ENCODE results near the gene TTLL11.
"Not testable (repeated sequence)": the region's sequence is repeated elsewhere in the genome, so short reads cannot be mapped to it uniquely, and the experiment has no call there.

Gene TTLL11

DNA sequence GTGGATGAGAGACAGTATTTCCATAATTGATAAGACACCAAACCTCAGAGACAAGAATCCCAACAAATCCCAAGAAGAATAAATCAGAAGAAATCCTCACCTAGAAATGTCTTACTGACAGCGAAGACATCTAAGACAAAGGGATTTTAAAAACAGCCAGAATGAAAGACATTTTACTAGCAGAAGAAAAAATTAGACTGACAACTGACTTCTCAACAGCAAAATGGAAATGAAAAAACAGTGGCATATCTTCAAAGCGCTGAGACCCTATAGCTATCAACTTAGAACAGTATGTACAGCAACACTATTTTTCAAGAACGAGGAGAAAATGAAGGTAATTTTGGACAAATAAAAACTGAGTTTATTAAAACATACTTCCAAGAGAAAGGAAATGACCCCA lies 16.3 kb downstream of the TTLL11 start:
- DNase-seq, result no peak

DNA sequence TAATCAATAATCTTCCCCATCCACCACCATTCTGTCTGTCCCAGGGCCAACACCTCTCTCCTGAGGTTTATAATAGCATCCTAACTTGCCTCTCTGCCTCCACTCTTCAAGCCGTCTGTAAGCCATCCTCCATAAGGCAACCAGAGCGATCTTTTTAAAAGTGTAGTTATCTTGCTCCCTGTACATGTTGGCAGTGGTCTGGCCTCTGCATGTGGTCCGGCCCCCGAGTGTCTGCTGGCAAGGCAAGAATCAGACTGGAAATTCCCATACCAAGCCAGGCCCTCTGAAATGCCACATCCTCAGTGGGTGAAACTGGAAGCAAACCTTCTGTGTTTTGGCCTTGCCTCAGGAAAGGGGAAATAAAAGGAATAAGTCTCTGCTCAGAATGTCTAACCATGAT lies 17.0 kb downstream of the TTLL11 start:
- no peak for DNase-seq

DNA sequence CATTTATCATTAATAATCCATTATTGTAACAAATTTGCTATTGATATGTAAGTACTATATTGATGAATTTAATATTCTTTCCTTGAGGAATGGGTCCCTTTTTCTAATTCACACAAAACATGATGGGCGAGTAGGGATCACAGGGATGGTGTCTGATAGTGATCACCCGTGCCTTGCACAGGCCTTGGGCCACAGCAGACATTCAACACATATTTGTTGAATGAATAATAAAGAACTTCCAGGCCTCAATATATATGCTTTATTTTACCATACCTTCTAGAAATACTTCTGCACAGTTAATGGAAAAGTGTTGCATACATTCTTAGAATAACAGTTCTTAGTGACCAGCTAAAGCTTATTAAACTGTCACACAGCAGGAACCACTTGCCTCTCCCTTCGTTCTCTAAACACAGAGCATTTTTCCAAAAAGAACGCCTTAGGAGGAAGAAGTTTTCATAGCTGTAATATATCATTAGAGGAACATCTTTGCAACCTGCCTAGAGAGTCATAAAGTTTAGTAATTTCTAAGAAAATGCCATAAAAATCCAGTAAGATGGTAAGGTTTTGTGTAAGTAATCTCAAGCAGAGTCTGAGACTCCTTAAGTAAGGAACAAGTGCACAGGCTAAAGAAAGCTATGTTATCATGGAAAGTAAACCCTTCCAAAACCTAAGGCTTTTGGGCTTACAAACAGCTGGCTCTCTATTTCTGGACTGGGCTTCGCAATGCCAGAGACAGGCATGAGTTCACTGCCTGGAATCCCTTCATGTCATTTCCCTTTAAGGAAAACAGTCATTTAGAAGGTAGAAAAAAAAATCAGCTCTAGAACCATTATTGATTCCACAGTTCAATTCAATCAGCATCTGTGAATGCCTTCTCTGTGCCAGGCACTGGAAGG lies 17.7 kb downstream of the TTLL11 start:
- DNase-seq, result no peak

DNA sequence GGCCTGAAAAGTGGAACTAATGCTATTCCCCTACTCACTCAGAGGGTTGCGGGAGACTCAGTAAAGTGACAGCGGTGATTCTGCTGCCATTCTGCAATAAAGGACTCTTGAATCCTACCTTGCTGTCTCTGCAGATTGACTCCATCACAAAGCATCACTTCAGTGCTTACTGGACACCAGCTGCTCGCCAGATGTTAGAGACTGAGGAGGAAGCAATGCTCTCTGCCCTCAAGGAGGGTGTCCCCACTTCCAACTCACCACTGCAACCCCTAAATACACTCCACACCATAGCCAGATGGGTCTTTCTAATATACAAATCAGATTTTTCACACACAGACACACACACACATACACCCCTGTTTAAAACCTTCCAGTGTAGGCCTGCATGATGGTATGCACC lies 21.4 kb downstream of the TTLL11 start:
- DNase-seq, result no peak

DNA sequence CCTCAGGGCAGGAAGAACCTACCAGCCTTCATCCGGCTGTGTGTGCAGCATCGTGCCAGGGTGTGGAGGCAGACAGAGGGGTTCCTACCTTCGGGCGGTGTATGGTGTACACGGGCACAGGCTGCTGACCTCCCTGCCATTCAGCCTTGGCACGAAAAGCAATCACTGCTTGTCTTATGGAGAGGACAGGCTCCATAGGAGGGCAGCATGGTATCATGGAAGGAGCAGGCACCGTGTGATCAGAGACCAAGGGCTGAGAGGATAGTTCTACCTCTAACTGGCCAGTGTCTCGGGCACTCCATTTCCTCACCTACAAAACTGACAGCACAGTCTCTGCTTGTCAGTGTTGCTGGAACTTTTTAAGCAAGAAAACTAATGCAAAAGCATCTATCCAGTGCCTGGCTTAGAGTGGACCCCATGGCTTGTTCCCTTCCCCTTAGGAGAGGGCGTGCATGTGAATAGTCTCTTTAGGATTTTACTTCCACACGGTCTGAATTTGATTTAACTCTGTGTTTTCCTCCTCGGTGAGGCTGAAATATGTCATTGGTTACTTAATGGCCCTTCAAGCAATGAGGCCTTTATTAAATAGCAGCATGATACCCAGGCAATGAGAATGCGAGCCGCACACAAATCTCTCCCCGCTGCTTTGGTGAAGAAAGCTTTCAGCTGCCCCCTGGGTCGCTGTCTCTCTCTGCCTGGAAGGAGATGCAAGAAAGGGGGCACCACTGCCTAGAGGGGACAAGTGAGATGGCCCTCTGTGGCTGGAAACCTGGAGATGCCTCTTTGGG lies 22.2 kb downstream of the TTLL11 start:
- no peak for DNase-seq

DNA sequence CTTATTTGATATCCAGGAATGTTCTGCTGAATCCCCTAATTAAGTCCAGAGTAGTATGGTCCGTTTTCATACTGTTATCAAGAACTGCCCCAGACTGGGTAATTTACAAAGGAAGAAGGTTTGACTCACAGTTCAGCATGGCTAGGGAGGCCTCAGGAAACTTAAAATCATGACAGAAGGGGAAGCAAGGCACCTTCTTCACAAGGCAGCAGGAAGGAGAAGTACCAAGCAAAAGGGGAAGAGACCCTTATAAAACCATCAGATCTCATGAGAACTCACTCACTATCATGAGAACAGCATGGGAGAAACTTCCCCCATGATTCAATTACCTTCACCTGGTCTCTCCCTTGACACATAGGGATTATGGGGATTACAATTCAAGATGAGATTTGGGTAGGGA lies 26.4 kb downstream of the TTLL11 start:
- DNase-seq, result not testable (repeated sequence)

DNA sequence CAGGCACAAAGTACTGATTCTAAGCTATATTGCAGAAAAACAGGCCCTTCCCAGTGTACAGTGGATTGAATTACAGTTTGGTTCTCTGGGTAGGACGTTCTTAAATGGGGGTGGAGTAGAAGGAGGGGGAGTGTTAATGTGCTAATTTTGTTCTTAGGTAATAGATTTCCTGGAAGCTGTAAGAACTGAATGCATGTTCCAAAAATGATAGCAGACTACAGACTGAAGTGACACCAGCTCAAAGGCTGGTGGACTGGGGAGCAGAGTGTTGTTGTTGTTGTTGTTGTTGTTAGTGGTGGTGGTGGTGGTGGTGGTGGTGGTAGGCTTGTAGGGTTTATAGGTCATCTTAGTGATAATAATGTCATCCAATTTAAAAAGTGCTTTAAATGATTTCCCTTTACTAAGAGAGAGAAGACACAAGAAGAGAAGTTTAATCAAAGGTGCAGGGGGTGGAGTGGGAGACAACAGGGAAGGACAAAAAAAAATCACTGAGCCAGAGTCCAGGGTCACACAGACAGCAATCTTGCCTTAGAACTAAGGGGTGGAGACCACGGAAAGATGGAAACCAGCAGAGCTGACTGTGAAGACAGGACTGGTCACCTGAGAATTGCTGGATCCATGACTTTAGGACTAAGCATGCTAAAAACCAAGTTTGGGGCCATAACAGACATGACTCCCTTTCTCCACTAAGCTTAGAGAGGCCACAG lies 27.0 kb downstream of the TTLL11 start:
- DNase-seq, result no peak

DNA sequence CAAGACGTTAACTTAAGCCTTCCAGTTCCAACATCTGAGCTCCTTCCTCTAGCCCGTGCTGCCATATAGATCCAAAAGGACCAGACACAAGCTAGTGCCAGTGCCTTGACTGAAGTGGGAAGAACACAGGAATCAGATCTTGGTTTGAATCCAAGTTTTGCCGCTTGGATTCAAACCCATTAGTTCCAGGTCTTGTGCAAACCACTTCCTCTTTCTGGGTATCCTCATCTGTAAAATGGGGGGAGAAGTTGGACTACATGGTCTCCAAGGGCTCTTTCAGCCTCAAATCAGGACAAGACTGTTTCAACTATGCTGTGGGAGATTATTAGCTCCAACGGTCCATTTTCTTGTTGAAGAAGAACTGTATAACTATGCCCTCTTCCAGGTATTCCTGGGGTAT lies 32.6 kb downstream of the TTLL11 start:
- no peak for DNase-seq

DNA sequence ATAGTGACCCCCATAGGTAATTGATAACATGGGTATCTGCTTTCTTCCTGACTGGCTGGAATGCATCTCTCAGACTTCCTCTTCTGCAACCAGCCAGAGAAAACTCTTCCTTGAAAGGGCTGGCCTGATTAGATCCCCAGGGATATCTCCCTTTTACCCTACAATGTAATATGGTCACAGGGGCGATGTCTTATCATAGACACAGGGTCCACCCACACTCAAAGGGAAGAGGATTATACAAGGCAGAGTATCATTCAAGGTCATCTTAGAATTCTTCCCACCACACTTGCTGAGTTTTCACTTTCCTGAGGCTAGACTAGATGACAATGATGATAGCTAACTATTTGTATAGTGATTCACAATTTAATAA lies 33.2 kb downstream of the TTLL11 start:
- no peak for DNase-seq

DNA sequence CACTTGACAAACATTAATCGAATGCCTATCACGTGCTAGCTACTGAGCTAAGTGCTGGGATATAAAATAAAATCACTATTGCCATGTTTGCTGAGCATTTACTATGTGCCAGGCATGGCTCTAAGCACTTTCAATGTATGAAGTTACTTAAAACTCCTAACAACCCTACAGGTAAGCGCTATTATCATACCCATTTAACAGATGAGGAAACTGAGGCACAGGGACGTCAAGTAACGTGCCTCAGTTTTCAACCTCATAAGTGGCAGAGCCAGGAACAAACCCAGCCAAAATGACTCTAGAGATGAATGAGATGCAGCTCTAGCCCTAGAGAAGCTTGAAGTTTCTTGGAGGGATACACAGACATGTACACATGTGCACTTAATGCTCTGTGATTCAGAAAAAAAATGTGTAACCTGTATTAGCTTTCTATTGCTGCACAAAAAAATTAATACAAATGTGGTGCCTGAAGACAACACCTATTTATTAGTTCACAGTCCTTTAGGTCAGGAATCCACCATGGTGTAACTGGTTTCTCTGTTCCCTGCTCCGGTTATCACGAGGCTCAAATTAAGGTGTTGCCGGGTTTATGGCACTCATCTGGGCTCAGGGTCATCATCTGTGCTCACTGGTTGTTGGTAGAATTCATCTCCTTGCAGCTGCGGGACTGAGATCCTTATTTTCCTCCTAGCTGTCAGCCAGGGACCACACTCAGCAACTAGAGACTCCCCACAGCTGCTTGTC lies 33.7 kb downstream of the TTLL11 start:
- DNase-seq, result no peak

DNA sequence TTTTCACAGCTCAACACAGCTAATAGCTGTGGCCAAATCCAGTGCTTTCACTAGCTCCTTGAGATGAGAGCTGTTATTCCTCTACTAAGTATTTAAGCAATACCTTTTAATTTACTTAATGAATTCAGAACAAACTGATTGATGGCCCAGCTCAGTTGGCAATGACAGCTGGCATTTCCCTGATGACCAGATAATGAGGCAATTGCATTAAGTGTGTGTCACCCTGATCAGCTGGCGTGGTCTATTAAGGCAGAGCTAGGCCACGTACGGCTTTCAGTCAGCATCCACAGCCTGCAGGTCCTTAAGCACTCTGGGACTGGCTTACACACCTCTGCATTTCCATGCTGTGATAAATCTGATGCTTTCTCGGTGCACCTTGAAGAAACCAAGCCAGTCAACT lies 34.4 kb downstream of the TTLL11 start:
- no peak for DNase-seq

DNA sequence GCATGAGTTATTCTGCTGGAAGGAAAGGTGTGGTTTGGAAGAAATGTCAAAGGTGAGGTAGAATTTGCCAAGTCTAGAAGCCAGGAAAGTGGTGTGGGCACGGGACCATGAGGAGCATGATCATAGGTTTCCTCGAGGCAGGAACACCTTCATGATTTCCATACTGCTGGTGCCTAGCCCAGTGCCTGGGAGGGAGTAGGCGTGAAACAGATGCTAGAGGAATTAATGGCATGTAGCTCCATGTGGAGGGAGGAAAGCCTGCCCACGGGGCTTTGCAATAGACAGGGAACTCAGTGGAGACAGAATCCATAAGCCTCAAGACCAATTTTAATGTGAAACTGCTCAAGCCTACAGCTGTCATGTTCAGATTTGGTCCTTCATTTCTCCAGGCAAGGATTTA lies 35.1 kb downstream of the TTLL11 start:
- DNase-seq, result no peak

DNA sequence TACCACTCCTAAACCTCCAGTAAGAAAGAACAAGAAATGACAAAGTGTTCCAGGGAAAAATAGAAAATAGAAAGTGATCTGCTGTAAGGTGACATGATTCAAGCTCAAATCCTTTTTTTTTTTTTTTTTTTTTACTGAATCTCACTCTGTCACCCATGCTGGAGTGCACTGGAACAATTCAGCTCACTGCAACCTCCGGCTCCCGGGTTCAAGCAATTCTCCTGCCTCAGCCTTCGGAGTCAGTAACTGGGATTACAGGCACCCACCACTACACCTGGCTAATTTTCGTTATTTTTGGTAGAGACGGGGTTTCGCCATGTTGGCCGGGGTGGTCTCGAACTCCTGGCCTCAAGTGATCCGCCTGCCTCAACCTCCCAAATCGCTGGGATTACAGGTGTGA lies 35.9 kb downstream of the TTLL11 start:
- DNase-seq, result no peak

DNA sequence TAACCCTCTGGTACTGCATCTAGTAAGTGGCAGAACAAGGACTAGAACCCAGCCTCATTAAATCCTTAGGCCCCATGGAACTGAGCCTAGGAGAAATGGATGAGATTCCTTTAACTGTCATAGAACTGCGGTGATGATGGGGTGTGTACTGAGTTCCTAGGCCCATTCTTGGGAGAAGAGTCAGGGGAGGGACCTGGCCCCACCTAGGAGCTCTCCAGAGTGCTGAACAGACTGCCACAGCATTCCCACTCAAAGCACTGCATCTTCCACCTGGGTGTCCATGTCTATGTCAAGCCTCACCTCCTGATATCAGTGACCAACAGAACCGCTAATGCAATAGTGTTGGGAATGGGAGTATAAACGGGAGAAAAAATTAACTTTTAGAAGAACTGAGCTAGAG lies 36.6 kb downstream of the TTLL11 start:
- DNase-seq, result peak; percentile 21

DNA sequence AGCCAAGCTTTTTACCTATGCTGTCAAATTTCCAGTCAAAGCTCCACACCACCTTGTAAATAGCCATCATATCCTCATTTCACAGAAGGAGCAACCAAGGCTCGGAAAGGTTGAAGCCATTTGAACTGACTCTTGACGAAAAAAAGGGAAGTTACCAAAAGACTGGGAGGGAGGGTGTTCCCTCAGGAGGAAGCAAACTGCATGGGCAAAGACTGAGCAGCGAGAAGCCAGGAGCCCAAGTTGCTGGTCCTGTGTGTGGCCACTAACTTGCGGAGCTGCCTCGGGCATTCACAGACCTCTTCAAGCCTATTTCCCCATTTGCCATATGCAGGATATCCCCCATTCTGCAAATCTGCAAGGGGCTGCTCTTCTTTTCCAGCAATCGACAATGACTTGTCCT lies 37.4 kb downstream of the TTLL11 start:
- no peak for DNase-seq

DNA sequence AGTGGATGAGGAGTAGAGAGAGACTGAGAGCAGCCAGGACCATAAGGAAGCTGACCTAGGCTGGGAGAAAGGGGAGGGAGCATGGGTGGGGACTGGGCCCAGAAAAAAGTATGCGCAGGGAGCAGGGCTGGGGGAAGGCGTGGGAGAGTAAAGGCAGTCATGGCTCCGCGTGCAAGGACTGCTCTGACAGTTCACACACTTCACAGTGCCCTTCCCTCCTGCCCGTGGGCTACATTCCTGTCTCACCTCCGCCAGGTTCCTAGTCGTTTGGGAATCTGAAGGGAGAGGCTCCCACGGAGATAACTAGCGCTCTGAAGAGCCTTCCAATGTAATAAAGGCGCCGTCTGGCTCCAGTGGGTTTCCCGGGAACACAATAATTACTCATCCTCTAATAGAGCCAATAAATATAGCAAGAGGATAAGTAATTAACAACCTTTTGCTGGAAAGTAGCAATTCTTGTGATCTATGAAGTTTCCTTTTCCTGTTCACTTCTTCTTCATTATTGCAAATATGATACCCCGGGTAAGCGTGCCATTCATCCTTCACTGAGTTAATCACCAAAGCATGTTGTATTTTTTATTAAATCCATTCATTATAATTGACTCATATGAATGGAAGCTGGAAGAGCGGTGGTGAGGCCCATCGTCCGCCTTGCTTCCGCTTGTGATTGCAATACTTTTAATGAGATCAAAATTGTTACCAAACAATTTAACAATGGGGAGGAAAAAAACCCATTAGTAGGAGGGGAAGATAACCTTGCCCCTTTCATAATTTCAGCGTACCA lies 39.3 kb downstream of the TTLL11 start:
- peak; percentile 82 for DNase-seq

DNA sequence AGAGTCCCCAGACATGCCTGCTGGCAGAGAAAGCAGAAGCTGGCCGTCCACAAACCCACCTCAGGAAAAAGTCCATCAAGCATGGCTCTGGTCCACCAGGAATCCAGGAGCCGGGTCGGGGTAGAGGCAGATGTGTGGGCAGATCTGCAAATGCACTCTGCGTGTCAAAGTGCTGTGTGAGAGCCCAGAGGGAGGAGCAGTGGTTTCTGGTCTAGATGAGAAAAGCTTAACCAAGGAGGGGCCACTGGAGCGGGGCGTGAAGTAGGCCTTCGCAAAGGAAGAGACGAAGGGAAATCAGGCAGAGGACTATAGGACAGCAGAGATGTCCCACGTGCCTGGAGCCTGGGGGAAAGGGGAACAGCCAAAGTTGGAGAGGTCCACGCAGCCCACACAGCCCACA lies 40.0 kb downstream of the TTLL11 start:
- peak; percentile 35 for DNase-seq

DNA sequence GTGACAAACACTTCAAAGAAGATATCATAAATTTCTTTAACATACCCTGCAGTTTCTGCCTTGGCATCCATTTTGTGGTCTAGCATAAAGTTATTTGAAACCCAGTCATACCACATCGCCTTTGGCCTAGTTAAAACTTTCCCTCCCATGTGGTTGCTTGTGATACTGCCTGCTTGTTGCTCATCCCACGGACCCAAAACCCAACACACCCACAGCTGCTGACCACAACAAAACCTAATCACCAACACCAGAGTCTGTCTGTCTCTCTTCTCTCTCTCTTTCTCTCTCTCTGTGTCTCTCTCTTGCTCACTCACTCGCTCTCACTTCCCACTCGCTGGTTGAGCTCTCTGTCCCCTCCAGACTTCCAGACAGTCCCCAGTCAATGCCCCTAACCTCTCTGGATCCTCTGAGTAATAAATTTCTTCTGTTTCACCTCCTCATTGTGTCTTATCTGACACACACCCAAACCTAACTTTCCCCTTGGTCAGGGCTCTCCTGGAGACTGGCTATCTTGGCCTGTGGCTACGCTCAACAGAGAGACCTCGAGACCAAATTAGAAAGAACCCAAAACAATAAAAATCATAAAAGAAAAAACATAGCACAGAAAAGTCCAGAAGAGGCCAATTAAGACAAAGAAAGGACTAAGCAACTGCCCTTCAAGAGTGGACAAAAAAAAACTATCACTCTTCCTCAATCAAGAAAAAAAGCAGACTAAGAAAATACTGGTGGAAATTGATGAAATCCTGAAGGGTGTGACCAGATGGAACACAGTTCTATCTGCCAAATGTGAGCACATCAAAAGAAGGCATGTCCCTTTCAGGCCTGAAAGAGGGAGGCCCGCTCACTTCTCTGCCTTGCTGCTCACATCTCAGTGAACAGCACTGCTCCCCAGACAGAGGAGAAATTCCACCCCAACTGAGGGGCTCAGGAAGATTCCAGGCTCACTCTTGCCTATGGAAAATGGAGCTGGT lies 41.5 kb downstream of the TTLL11 start:
- peak; percentile 83 for DNase-seq

DNA sequence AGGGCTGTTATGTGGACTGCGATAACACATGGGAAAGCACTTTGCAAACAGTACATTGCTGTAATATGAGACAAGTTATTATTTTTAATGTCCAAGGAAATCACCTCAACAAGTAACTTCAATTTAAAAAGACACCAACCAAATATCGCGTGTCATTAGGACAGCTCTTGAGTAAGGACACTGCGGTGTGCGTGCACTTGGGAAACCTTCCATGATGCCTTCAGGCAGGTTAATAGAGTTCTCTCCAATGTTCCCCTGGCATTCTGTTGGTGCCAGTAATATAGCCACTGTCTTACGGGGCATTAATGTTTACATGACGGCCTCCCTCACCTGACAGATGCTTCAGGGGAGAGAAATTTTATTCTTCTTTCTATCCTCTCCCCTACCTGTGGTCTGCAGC lies 42.9 kb downstream of the TTLL11 start:
- no peak for DNase-seq

DNA sequence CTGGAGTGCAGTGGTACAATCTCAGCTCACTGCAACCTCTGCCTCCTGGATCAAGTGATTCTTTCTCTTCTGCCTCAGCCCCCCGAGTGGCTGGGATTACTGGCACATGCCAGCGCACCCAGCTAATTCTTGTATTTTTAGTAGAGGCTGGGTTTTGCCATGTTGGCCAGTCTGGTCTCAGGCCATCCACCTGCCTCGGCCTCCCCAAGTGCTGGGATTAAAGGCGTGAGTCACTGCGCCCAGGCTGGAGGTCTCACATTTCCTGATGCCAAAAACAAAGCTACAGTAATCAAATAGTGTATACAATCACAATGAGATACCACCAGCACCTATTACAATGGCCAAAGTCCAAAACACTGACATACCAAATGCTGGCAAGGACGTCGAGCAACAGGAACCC lies 51.1 kb downstream of the TTLL11 start:
- DNase-seq, result no peak

All from fibroblast of skin of abdomen (primary cell).